Measurements from ENCODE around the gene LRRC42. TPM values are rescaled to one million over a fixed set of nuclear protein-coding genes. Genes with fewer than 3 reads are reported as not detected.
A peak's percentile ranks its signal among the peaks of the same experiment; 100 is the strongest.

Gene LRRC42
- total and polyA plus RNA-seq, 9 of the 15 experiments (the other 6 are each of a cell fraction or from before 2014, with no cell fraction given) = 17.3 to 51.9 (median 35.5) TPM

DNA sequence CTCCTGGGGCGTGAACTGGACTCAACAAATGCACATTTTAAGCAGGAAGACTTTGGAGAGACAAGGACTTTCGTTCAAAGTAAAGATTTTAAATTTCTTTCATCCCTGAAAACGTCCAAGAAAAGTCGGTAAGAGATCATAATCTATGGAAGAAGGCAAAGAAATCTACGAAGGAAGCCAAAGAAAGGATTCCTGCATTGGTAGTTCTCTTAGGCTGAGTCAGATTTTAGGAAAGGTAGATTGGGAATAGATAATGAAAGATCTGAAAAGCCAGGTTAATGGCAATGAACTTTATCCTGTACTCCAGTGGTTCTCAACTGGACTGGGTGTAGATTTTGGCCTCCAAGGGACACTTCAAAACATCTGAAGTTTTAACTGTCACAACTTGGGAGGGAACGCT is 3.1 kb upstream of the LRRC42 start:
- Histone ChIP-seq H2AFZ (ENCODE audit: low read depth, low read length) (0 out of 2 replicates have a peak overlapping the region, but pooled peaks have one; percentile 20), H4K20me1 (replicated peaks; ENCODE audit: control insufficient read depth, insufficient read depth, low read length) (0 out of 2 replicates have a peak, but pooled peaks cover 7% of the 10 kb centered on the region), H3K4me2 (ENCODE audit: insufficient read depth, low read length) (peak overlapping the region; percentile 91), H3K9me1 (ENCODE audit: control insufficient read depth, insufficient read depth, low read length) (no peaks in the 10 kb centered on the region), H3K27me3 (ENCODE audit: control insufficient read depth in 2 of 2, insufficient read depth in 2 of 2, low read length in 2 of 2) (no peaks in the 10 kb centered on the region), H3K9ac (ENCODE audit: insufficient read depth in 1 of 2, low read depth in 2 of 2, low read length in 2 of 2) (peak overlapping the region in 1 of 2 experiments; percentile 84; a peak in 2 of 4 replicates), H3K36me3 (ENCODE audit: control insufficient read depth, insufficient read depth, low read length) (peaks cover 22% of the 10 kb centered on the region), H3K4me3 (peak overlapping the region; percentile 88), H3K9me3 (replicated peaks; ENCODE audit: control insufficient read depth, insufficient read depth, low read depth, low read length) (no peaks in the 10 kb centered on the region), H3K79me2 (ENCODE audit: control insufficient read depth, insufficient read depth, low read length) (peaks cover 78% of the 10 kb centered on the region), H3K27ac (ENCODE audit: extremely low read depth, low read depth, low read length) (peak overlapping the region; percentile 91), H3K4me1 (replicated peaks in 1 of 2; ENCODE audit: control insufficient read depth in 2 of 2, insufficient read depth in 2 of 2, low read length in 2 of 2) (peaks cover 27 to 29% of the 10 kb centered on the region in 2 experiments)
- CTCF ChIA-PET (ENCODE audit: low intra/inter-chr PET ratio) = no interaction called here
- no TSS peak for BruUV-seq (replicated peaks)
- in situ Hi-C loops (cut with MboI) = no loop called here
- ATAC-seq (no peak), DNase-seq (ENCODE audit: extremely low read depth in 1 of 4, low spot score in 3 of 4) (no peak), FAIRE-seq (no peak)
- POLR2A ChIA-PET = interaction anchor here (0.6 to 1.8 kb wide), 11 partner anchors 9 to 105 kb away, joined by 3 to 6 read pairs (median 4); partner anchors contain the start of gene NDC1
- intact Hi-C loops (cut with micrococcal nuclease) = loop anchor here (10.0 kb wide), 1 partner anchor 458 kb away; no protein-coding TSS in a partner anchor
- 8% methylated on average over 6 of the region's 6 CpGs for WGBS (ENCODE audit: insufficient coverage, low coverage, missing lambda C conversion rate)
- TF ChIP-seq CHCHD3 (CRISPR knock-in tag; IDR thresholded peaks at IDR 0.05) (0 out of 2 replicates have a peak, but pooled peaks have one; percentile 54), ZKSCAN8 (CRISPR knock-in tag; IDR thresholded peaks at IDR 0.05) (no peak), CHD1 (IDR thresholded peaks at IDR 0.05; ENCODE audit: low read length) (peak; percentile 24), TOE1 (IDR thresholded peaks at IDR 0.05; ENCODE audit: borderline replicate concordance) (no peak), TOE1 (CRISPR knock-in tag; IDR thresholded peaks at IDR 0.05; ENCODE audit: borderline replicate concordance, low read depth) (no peak), NR2F6 (CRISPR knock-in tag; IDR thresholded peaks at IDR 0.05) (no peak), ZEB2 (IDR thresholded peaks at IDR 0.05) (peak; percentile 56; the same call in 1 of the 2 replicates), KHSRP (IDR thresholded peaks at IDR 0.05) (no peak), HDAC1 (IDR thresholded peaks at IDR 0.05) (no peak), NRF1 (conservative IDR thresholded peaks at IDR 0.05 in 1 of 2, IDR thresholded peaks at IDR 0.05 in 1 of 2) (no peak), ZNF24 (IDR thresholded peaks at IDR 0.05) (no peak), ZFX (CRISPR knock-in tag; IDR thresholded peaks at IDR 0.05) (peak; percentile 39)
- TF ChIP-seq, protein P1, sequence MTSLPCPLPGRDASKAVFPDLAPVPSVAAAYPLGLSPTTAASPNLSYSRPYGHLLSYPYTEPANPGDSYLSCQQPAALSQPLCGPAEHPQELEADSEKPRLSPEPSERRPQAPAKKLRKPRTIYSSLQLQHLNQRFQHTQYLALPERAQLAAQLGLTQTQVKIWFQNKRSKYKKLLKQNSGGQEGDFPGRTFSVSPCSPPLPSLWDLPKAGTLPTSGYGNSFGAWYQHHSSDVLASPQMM (CRISPR knock-in tag; IDR thresholded peaks at IDR 0.05) = no peak
- TF ChIP-seq, protein P2, sequence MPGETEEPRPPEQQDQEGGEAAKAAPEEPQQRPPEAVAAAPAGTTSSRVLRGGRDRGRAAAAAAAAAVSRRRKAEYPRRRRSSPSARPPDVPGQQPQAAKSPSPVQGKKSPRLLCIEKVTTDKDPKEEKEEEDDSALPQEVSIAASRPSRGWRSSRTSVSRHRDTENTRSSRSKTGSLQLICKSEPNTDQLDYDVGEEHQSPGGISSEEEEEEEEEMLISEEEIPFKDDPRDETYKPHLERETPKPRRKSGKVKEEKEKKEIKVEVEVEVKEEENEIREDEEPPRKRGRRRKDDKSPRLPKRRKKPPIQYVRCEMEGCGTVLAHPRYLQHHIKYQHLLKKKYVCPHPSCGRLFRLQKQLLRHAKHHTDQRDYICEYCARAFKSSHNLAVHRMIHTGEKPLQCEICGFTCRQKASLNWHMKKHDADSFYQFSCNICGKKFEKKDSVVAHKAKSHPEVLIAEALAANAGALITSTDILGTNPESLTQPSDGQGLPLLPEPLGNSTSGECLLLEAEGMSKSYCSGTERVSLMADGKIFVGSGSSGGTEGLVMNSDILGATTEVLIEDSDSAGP (CRISPR knock-in tag; IDR thresholded peaks at IDR 0.05) = no peak
- TF ChIP-seq, protein P3, sequence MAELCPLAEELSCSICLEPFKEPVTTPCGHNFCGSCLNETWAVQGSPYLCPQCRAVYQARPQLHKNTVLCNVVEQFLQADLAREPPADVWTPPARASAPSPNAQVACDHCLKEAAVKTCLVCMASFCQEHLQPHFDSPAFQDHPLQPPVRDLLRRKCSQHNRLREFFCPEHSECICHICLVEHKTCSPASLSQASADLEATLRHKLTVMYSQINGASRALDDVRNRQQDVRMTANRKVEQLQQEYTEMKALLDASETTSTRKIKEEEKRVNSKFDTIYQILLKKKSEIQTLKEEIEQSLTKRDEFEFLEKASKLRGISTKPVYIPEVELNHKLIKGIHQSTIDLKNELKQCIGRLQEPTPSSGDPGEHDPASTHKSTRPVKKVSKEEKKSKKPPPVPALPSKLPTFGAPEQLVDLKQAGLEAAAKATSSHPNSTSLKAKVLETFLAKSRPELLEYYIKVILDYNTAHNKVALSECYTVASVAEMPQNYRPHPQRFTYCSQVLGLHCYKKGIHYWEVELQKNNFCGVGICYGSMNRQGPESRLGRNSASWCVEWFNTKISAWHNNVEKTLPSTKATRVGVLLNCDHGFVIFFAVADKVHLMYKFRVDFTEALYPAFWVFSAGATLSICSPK (IDR thresholded peaks at IDR 0.05; ENCODE audit: borderline replicate concordance) = no peak
- TF ChIP-seq, protein P4, sequence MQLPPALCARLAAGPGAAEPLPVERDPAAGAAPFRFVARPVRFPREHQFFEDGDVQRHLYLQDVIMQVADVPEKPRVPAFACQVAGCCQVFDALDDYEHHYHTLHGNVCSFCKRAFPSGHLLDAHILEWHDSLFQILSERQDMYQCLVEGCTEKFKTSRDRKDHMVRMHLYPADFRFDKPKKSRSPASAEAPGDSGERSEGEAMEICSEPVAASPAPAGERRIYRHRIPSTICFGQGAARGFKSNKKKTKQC (CRISPR knock-in tag; IDR thresholded peaks at IDR 0.05) = no peak

Data from K562 (cell line).